GM21529 (cell line): ENCODE measurements around the gene ROM1.
A peak's percentile ranks its signal among the peaks of the same experiment; 100 is the strongest.
"Not testable (repeated sequence)": the region's sequence is repeated elsewhere in the genome, so short reads cannot be mapped to it uniquely, and the experiment has no call there.

Source experiments
- ATAC-seq: cut with Tn5 transposase; IDR thresholded peaks from one replicate; pipeline ENCODE4 v1.9.1; 2021; ENCODE audit not compliant: unreplicated experiment

ROM1 gene

DNA sequence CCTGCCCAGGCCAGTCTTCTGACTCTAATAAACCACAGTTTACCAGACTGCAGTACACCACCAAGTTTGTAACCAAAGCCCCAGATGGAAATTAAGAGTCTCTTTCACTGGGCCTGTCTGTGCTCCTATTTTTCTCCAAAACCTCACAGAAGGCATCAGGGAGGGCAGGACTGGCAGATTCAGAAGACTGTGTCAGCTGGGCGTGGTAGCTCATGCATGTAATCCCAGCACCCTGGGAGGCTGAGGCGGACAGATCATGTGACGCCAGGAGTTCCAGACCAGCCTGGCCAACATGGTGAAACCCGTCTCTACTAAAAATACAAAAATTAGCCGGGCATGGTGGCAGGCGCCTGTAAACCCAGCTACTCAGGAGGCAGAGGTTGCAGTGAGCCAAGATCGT, 27.7 kb upstream of the ROM1 start:
- not testable (repeated sequence) for ATAC-seq

DNA sequence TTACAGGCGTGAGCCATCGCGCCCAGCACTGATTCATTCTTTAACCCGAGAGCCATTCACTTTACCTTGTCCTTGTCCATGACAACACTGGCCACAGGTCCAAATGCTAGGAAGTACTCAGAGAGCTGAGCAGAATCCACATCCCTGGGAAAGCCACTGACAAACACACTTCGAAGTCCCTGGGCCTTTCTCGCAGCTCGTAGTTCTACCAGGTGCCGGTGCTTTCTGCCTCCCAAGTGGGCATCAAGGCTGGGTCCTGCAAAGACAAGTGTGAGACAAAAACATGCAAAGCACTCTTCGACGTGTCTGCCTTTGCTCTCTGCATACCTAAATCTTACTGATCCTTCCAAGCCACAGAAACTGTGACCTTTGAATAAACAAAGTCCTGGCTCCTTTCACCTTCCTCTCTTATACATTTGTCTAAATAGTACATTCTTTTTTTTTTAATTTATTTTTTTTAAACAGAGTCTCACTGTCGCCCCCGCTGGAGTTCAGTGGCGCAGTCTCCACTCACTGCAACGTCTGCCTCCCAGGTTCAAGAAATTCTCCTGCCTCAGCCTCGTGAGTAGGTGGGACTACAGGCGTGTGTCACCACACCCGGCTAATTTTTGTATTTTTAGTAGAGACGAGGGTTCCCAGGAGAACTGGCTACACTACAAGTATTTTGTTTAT, 24.0 kb upstream of the ROM1 start:
- no peak for ATAC-seq

DNA sequence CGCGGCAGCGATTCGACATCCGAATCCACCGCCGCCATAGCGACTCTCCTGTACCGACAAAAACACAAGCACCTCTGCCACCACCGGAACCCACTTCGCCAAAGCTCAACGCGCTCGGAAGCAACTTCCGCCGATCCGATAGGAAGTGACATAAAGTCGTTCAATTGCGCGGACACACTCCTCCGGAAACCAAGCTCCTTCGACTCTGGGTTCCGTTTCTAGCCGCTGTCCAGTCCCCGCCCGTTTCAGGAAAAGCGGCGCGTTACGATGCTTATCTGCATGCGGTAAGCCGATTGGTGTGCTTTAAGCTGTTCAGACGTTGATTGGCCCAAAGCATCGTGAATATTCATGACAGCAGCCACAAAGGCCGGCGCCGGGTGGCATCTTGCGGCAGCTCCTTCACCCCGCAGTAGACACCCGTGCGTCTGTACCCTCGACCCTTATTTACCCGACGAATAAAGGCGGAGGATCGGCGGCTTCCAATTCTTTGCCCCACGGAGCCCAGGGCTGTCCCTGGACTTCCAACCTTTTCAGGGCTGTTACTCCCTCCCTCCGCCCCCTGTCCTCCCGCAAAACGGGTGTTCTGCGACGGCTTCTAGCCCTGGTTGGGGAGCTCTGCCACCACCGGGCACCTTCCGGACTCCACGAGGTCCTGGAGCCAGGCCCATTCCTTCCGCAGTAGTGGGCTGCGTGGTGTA, 21.5 kb upstream of the ROM1 start, which contains the start of gene TUT1:
TSS of gene TUT1 (minus strand) at position 76 of the 698 bp plus-strand sequence. CDS start at position 38, 38 bp downstream.
- ATAC-seq = peak; percentile 89

DNA sequence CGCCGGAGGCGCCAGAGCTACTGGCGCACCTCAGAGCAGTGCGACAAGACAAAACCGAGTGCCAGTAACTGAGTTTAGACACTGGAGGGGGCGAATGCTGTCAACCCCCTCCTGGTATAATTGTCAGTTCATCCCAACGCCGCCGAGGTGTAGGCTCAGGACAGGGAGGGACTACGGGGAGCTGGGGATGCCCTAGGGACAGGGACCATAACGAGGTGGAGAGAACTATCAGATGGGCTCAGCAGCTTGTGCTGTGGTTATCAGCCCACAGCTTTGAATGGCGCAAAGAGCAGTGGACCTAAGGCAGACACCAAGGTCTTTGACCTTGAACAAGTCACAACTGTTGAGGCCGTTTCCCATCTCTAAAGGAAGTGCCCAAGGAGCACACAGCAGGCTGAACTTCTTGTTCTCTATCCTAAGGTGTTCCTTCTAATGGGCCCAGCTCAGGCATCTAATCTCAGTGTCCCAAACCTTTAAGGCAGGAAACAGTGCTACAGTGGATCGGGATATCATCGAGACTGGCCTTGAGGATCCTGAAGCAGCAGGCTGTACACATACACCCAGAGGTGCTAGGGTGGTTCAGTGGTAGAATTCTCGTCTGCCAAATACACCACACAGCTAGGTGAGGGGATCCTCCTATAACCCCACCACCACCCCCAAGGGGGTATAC, 20.8 kb upstream of the ROM1 start:
- peak; percentile 2 for ATAC-seq

DNA sequence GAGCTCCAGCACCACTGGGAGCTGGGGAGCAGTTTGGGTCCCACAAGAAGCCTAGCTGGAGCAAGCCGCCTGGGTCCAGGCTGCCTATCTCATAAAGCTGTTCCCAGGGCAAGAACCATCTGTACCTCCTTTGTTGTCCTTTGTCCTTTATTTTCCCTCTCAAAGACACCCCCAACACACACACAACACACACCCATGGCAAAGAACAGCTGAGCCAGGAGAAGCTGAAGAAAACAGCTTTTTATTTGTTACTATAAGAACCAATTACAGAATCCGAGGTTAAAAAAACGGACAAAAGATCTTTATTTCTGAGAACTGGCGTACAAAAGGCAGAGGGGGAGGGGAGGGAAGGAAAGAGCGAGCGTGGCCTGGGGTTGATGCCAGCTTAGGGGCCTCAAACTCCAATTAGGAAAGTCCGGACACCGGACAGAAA, 20.1 kb upstream of the ROM1 start:
- ATAC-seq = no peak

DNA sequence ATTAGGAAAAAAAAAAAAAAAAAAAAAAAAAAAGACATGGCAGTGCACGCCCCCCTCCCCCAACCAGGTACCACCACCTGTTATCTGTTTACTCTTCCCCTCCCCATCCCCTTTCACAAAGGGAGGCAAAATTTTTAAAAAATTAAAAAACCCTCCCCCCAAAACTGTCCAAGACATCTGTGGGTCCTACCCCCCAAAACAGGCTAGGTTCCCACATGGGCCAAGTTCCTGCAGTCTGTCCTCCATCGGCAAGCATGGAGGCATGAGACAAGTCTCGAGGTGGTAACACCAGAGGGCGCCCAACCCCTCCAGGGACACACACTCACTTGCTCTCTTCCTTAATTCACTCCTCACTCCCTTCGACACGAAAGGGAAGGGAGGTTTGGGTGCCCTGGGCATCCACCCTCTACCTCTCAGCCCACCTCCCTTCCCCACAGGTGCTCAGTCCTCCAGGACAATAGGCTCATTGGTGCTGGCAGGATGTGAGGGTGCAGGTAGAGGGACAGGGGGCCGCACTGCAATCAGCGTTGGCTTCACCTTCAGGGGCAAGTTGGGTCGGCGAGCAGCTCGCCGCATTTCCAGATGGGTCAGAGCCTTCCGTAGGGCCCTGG, 19.5 kb upstream of the ROM1 start:
- no peak for ATAC-seq

DNA sequence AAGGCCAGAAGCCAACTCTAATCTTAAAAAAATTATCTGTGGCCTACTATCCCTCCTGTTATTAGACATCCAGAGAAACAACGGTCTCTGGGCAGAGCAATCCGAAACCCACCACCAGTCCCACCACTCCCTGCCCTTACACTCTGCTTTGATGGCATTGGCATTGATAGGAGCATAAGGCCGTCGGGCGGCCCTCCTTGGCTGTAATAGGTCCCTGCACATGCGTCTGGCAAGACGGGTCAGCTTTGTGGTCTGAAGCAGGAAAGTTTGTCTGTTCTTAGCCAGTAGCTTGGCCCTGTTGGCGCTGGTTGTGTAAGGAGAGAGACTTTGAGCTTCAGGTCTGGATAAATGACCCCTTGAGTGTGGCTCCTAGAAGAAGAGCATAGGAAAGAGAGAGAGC, 17.9 kb upstream of the ROM1 start:
- no peak for ATAC-seq

DNA sequence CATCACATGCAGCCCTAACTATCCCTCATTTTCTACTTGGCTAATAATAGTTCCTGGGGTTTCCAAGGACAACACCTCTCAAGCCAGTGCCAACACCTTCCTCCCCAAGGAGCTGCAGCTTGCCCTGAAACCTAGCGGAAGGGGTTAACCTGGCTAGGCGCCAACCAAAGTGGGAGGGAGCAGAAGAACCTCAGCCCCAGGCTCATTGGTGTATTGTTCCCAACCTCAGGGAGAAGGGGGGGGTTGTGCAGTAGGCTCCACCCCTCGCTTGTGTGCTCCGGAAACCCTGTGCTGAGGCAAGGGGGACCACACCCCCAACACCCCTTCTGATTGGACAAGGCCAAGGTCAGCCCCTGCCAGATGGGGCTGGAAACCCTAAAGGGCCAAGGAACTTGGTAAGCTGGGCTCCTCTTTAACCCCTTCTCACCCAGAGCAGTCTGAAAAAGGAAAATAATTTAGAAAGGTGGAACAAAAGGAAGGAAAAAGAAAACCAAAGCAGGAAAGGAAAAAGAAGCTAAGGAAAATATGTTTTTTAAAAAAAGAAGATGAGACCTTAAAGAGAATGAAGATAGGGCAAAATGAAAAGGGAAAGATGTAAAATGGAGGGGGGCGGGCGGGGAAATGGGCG, 13.9 kb upstream of the ROM1 start:
- ATAC-seq = peak; percentile 54

DNA sequence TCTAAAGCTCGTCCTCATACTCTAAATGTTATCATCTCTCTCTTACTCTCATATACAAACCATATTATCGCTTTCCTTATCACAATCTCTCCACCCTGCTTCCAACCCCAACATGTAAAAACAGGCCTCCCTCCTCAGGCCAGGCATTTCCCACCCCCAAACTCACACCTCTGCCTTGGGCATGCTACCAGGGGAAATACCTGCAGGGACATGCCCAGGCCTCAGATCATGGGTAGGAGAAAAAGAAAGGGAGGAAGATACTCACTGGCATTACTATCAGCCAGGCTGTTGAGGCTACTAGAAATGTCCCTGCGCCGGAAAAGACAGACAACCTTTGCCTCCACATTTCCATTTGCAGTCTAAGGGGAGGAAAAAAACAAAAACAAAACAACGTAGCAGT, 13.2 kb upstream of the ROM1 start:
- ATAC-seq = no peak

DNA sequence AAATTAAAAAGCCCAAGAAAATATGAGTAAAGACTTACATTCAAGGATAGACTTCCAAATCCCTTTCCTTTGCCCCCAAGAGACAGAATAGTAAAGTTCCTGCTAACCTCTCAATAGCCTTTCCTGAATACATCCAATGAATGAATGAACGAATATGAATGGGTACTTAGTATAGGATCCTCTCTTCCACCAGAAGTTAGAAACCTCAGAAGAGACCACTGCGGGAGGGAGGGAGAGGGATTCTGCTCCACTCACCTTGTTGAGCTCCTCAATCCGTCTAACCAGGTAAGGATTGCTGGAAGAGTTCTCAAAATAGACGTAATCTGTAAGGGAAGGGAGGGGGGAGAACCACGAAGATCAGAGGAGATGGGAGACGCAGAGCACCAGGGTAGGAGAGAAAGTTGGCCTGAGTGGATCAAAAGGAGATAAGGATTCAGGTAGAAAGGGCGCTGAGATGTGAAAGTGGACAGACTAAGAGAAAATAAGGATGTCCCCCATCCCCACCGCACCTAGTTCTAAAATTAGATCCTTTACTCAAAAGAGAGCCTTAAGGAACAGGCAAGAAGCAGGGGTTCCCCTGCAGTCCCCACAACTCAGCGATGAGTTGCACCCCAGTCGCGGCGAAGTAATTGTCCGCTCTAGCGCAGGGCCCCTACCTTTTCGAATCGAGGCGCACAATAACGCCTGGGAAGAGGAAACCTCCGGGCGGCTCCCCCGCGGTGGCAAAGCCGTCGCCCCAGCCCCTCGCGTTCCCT, 12.5 kb upstream of the ROM1 start:
- ATAC-seq = no peak

DNA sequence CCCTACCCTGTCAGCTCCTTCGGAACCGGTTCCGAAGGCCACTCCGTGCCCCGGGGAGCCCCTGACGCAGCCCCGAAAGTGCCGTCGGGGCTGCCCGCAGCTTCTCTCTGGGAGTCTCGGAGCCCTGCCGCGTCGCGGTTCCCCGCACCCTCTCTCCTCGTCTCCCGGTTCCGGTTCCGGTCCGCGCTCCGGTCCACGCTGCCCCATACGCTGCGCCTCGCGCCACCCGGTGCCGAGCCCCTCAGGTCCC, 12.0 kb upstream of the ROM1 start:
- ATAC-seq = no peak

DNA sequence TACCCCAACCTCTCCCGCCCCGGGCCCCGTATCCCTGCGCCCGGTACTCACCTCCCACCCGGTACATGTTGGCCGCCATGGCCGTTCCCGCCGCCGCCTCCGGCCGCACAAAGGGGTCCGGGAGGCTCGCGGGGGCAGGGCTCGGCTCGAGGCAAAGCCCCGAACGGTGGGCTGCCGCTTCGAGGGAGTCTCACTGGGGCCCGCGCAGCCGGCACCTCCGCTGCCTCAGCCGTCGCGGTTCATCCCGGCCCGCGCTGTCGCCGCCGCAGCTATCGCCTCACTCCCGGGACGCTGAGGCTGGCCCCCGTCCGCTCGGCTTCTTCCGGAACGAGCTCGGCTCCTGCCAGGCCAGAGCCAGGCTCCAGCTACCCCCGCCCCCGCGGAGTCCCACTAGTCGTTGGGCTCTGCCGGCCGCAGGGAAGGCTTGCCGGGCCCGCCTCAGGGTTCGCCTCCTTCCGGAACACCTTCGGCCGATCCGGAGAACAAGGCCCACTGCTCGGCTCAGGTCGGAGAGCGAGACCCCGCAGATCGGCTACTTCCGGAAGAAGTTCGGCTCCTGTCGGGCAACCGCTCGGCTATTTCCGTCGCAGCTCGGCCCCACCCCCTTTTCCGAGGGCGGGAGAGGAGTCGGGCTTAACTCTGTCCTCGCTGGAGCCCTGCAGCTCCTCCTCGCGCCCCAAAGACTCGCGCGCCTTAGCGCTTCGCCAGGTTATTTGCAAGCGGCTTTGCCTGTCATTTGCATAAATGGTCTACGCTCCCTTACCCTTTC, 11.5 kb upstream of the ROM1 start, which contains the start of gene MTA2:
TSS of gene MTA2 (minus strand) at position 494 of the 769 bp plus-strand sequence. CDS start at position 79, 415 bp downstream.
- peak; percentile 74 for ATAC-seq

DNA sequence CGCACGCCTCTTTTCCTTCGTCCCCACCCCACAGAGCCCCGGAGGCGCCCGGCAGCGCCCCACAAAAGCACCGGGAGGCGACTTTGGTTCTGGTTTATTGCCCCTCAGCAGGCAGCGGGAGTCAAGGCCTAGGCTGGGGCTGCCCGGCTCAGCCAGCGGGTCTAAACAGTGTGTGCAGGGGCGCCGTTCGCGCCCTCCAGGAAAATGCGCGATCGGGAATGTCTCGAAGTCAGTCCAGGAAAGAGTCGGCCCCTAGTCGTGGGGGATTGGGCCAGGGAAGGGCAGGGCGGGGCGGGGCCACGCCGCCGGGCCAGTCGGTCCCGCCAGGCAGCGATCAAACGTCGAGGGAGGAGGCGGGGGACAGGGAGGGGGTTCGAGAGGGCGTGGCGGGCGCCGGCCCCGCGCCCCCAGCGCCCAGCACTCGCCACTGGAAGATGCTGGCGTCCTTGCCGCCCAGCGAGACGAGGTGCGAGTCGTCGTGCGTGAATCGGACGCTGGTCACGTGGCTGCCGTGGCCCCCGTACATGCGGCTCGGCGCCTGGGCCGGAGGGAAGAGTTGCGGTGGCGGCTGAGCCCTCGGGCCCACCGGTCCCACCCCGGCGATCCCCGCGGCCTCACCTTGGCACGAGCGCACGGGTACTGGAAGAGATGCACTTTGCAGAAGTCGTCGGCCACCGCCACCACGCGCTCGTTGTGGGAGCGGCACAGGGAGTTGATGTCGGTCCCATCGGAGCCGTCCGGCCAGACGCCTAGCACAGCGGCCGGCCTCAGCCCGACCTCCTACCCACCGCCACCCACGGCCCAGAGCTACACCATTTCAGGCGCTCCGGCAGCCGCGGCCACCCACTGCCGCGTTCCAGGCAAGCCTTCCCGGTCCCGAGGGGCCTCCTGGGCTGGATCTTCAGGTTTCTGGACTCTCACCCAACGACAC, 10.7 kb upstream of the ROM1 start:
- ATAC-seq = no peak

DNA sequence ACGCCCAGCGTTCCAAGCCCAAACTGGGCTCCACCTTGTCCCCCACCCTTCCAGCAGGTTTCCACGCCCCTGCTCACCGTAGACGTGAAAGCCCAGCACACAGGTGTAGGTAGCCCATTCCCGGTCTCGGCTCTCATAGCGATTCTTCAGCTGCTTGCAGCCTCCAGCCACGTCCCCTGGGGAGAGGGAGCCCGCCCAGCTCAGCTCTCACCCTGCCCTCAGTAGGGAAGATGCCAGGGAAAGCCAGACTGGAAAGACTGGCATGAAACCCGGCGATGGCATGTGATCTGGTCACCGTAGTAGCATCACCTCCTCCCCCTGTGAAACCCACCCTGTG, 10.0 kb upstream of the ROM1 start:
- ATAC-seq = no peak

DNA sequence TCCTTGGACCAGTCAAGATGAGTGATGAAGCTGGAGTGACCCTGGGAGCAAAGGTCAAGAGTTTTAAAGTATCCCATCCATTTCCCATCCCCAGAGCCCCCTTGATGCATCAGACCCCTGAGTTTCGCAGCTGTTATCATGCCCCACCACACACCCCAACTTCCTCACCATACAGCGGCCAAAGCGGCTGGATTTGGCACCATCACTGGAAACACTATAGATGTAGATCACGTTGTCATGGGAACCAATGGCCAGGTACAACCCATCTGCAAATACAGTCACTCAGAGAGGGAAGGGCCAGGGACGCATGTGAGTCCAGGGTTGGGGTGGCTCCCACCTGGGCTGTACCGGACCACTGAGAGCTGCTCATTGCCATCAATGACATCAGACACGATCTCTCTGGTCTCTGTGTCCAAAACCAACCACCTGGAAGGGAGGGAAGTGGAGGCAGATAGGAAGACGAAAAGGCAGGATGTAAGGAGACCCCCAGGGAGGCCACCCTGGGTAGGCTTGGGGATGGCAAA, 9.2 kb upstream of the ROM1 start:
- no peak for ATAC-seq

DNA sequence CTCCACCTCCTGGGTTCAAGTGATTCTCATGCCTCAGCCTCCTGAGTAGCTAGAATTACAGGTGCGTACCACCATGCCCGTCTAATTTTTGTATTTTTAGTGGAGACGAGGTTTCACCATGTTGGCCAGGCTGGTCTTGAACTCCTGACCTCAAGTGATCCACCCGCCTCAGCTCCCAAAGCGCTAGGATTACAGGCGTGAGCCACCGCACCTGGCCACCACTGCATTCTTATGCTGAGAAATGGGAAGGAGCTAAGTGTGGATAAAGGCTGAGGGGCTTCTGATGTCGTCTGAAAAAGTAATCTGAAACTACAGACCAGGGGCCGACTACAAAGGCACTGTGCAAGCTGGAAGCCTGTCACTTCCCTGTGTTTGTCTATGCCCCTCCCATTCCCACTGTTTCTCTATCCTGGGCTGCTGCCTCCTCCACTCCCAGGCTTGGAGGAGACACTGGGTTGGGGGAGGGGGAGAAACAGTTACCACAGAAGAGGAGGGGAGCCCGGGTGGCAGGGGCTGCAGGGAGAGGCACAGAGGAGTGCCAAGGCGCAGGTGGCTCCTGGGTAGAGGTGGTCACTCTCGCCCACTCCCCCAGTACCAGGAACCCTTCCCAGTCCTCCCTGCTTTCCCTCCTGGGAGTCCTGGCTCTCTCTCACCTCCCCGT, 8.5 kb upstream of the ROM1 start:
- ATAC-seq = no peak

DNA sequence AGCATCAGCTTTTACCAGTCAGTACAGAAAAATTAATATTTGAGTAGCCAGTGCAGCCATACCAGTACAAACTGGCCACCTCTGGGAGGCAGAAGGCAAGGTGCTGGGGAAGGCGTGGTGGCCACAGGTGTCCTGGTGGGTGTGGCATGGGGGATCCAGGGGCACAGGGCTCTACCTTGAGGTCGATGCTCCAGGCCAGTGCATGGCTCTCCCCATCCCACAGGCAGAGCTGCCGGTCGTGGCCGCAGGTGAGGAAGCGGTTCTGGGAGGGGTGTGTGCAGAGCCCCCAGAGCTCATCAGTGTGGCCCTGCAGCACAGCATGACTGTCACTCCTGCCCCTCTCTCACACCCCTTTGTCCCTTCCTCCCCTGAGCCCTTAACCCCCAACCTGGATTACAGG, 7.6 kb upstream of the ROM1 start:
- no peak for ATAC-seq

DNA sequence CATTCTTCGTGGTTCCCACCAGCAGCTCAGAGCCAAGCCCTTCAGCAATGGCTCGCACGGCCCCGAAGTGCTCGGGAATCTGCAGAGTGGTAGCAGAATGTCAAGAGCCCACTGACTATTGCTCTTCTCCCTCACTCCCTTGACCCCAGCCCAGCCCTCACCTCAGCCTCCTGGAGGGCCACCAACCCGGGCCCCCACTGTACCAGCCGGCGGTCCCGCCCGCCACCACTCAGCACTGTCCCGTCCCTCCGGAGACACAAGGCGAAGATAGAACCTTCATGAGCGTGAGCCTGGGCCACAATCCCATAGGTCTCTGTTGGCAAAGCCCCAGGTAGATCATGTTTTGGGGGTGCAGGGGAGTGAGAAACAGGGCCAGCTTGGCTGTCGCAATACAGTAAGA, 7.2 kb upstream of the ROM1 start:
- no peak for ATAC-seq
